ENCODE results near the gene AKR1C1. TPM values are rescaled to one million over a fixed set of nuclear protein-coding genes. Genes with fewer than 3 reads are reported as not detected.
"Not testable (repeated sequence)": the region's sequence is repeated elsewhere in the genome, so short reads cannot be mapped to it uniquely, and the experiment has no call there.

The AKR1C1 gene
- total and polyA plus RNA-seq, 9 of the 15 experiments (the other 6 are each of a cell fraction or from before 2014, with no cell fraction given): 43.5 to 180 (median 82.4) TPM

DNA sequence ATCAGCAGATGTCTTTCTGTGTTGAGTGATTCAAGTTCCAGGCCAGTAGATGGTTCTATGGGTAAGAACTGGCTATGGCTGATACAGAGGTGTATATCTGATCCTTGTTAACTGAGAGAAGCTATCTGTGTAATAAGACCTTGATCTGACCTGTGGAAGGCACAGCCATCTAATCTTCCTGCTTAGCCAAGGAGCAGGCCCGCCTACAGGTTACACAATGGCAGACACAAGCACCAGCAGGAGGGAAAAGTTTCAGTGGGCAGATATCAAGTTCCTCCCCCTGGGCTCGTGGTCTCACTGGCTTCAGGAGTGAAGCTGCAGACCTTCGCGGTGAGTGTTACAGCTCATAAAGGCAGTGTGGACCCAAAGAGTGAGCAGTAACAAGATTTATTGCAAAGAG is 68.4 kb downstream of the AKR1C1 start:
- H3K79me2 ChIP-seq (ENCODE audit: control insufficient read depth, insufficient read depth, low read length); H3K36me3 ChIP-seq (ENCODE audit: control insufficient read depth, insufficient read depth, low read length); ATAC-seq; BruUV-seq (replicated peaks); FAIRE-seq; H4K20me1 ChIP-seq (replicated peaks; ENCODE audit: control insufficient read depth, insufficient read depth, low read length); H3K27me3 ChIP-seq (ENCODE audit: control insufficient read depth in 2 of 2, insufficient read depth in 2 of 2, low read length in 2 of 2); DNase-seq (ENCODE audit: extremely low read depth in 1 of 4, low spot score in 3 of 4); CTCF ChIA-PET (ENCODE audit: low intra/inter-chr PET ratio); H2AFZ ChIP-seq (ENCODE audit: low read depth, low read length); H3K27ac ChIP-seq (ENCODE audit: extremely low read depth, low read depth, low read length); intact Hi-C loops (cut with micrococcal nuclease); H3K4me3 ChIP-seq; H3K9me1 ChIP-seq (ENCODE audit: control insufficient read depth, insufficient read depth, low read length); H3K9ac ChIP-seq (ENCODE audit: insufficient read depth in 1 of 2, low read depth in 2 of 2, low read length in 2 of 2); H3K4me1 ChIP-seq (replicated peaks in 1 of 2; ENCODE audit: control insufficient read depth in 2 of 2, insufficient read depth in 2 of 2, low read length in 2 of 2); H3K4me2 ChIP-seq (ENCODE audit: insufficient read depth, low read length); in situ Hi-C loops (cut with MboI): not testable (repeated sequence)
- H3K9me3 ChIP-seq (replicated peaks; ENCODE audit: control insufficient read depth, insufficient read depth, low read depth, low read length): peaks cover 26% of the 10 kb centered on the region
- WGBS (ENCODE audit: insufficient coverage, low coverage, missing lambda C conversion rate): 80% methylated on average over 2 of the region's 4 CpGs
- POLR2A ChIA-PET: interaction anchor here (1.5 kb wide), 1 partner anchor 16 kb away, joined by 3 read pairs; no protein-coding TSS in a partner anchor

DNA sequence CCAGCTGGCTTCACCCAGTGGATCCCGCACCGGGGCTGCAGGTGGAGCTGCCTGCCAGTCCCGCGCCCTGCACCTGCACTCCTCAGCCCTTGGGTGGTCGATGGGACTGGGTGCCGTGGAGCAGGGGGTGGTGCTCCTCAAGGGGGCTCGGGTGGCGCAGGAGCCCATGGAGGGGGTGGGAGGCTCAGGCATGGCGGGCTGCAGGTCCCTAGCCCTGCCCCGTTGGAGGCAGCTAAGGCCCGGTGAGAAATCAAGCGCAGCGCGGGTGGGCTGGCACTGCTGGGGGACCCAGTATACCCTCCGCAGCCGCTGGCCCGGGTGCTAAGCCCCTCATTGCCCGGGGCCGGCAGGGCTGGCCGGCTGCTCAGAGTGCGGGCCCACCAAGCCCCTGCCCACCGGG is 69.2 kb downstream of the AKR1C1 start:
- ATAC-seq; H4K20me1 ChIP-seq (replicated peaks; ENCODE audit: control insufficient read depth, insufficient read depth, low read length); POLR2A ChIA-PET; intact Hi-C loops (cut with micrococcal nuclease); H3K9me1 ChIP-seq (ENCODE audit: control insufficient read depth, insufficient read depth, low read length); H3K4me3 ChIP-seq; BruUV-seq (replicated peaks); H3K4me2 ChIP-seq (ENCODE audit: insufficient read depth, low read length); in situ Hi-C loops (cut with MboI); CTCF ChIA-PET (ENCODE audit: low intra/inter-chr PET ratio); H3K9ac ChIP-seq (ENCODE audit: insufficient read depth in 1 of 2, low read depth in 2 of 2, low read length in 2 of 2); H2AFZ ChIP-seq (ENCODE audit: low read depth, low read length); H3K27ac ChIP-seq (ENCODE audit: extremely low read depth, low read depth, low read length); H3K27me3 ChIP-seq (ENCODE audit: control insufficient read depth in 2 of 2, insufficient read depth in 2 of 2, low read length in 2 of 2); H3K4me1 ChIP-seq (replicated peaks in 1 of 2; ENCODE audit: control insufficient read depth in 2 of 2, insufficient read depth in 2 of 2, low read length in 2 of 2); H3K36me3 ChIP-seq (ENCODE audit: control insufficient read depth, insufficient read depth, low read length); DNase-seq (ENCODE audit: extremely low read depth in 1 of 4, low spot score in 3 of 4); H3K79me2 ChIP-seq (ENCODE audit: control insufficient read depth, insufficient read depth, low read length); FAIRE-seq: not testable (repeated sequence)
- 90% methylated on average over 4 of the region's 22 CpGs for WGBS (ENCODE audit: insufficient coverage, low coverage, missing lambda C conversion rate)
- H3K9me3 ChIP-seq (replicated peaks; ENCODE audit: control insufficient read depth, insufficient read depth, low read depth, low read length): peaks cover 26% of the 10 kb centered on the region

Small RNA genes within 50 kb of the gene (small RNA-seq; reads per million reads assigned to genes)
- not detected for gene RF00096

Other genes with a start within 250 kb of the AKR1C1 start
- gene AKR1E2, start 137.2 kb upstream of the AKR1C1 start, total RNA-seq (2014; rRNA removed): 7.6 and 11.1 TPM in 2 replicates
- 12.1 and 13.9 TPM in 2 replicates for gene AKR1E2, start 137.2 kb upstream of the AKR1C1 start, total RNA-seq (2014; rRNA removed; fragmentation: Illumina TruSeq; extraction: Trizol)
- 9.1 and 9.7 TPM in 2 replicates for gene AKR1E2, start 137.2 kb upstream of the AKR1C1 start, total RNA-seq (2015; rRNA removed; fragmentation: Illumina TruSeq; extraction: Trizol)
- gene AKR1E2, start 137.2 kb upstream of the AKR1C1 start, total RNA-seq (2021): 16.6 and 17.1 TPM in 2 replicates
- gene AKR1E2, start 137.2 kb upstream of the AKR1C1 start, polyA plus RNA-seq (2011; rRNA removed): 7.0 and 9.8 TPM in 2 replicates
- gene AKR1E2, start 137.2 kb upstream of the AKR1C1 start, polyA plus RNA-seq (2014; fragmentation: Illumina TruSeq; extraction: Trizol): 11.6 and 12.2 TPM in 2 replicates
- gene AKR1E2, start 137.2 kb upstream of the AKR1C1 start, polyA plus RNA-seq (2014; fragmentation: Nextera tagmentation; extraction: Ambion mirVana): 1 to 10 TPM; 4.2 to 4.7 TPM
- gene AKR1E2, start 137.2 kb upstream of the AKR1C1 start, polyA plus RNA-seq (2014; rRNA removed): 10.9 and 12.1 TPM in 2 replicates
- gene AKR1C2, start 40.4 kb downstream of the AKR1C1 start, total RNA-seq (2014; rRNA removed): 13.8 and 15.1 TPM in 2 replicates
- gene AKR1C2, start 40.4 kb downstream of the AKR1C1 start, total RNA-seq (2014; rRNA removed; fragmentation: Illumina TruSeq; extraction: Trizol): 28.2 and 30.5 TPM in 2 replicates
- 20.4 and 20.8 TPM in 2 replicates for gene AKR1C2, start 40.4 kb downstream of the AKR1C1 start, total RNA-seq (2015; rRNA removed; fragmentation: Illumina TruSeq; extraction: Trizol)
- 29.4 and 31.3 TPM in 2 replicates for gene AKR1C2, start 40.4 kb downstream of the AKR1C1 start, total RNA-seq (2021)
- 27.8 and 74.0 TPM in 2 replicates for gene AKR1C2, start 40.4 kb downstream of the AKR1C1 start, polyA plus RNA-seq (2011; rRNA removed)
- gene AKR1C2, start 40.4 kb downstream of the AKR1C1 start, polyA plus RNA-seq (2014; fragmentation: Illumina TruSeq; extraction: Trizol): 29.9 and 30.5 TPM in 2 replicates
- 10 to 100 TPM; 49.2 to 59.2 TPM for gene AKR1C2, start 40.4 kb downstream of the AKR1C1 start, polyA plus RNA-seq (2014; fragmentation: Nextera tagmentation; extraction: Ambion mirVana)
- 29.0 and 35.4 TPM in 2 replicates for gene AKR1C2, start 40.4 kb downstream of the AKR1C1 start, polyA plus RNA-seq (2014; rRNA removed)
- 5.4 and 6.2 TPM in 2 replicates for gene AKR1C3, start 131.0 kb downstream of the AKR1C1 start, total RNA-seq (2014; rRNA removed)
- gene AKR1C3, start 131.0 kb downstream of the AKR1C1 start, total RNA-seq (2014; rRNA removed; fragmentation: Illumina TruSeq; extraction: Trizol): 7.7 and 8.0 TPM in 2 replicates
- gene AKR1C3, start 131.0 kb downstream of the AKR1C1 start, total RNA-seq (2015; rRNA removed; fragmentation: Illumina TruSeq; extraction: Trizol): 3.6 and 4.6 TPM in 2 replicates
- 9.8 and 10.1 TPM in 2 replicates for gene AKR1C3, start 131.0 kb downstream of the AKR1C1 start, total RNA-seq (2021)
- gene AKR1C3, start 131.0 kb downstream of the AKR1C1 start, polyA plus RNA-seq (2011; rRNA removed): 0.57 and 10.3 TPM in 2 replicates
- gene AKR1C3, start 131.0 kb downstream of the AKR1C1 start, polyA plus RNA-seq (2014; fragmentation: Illumina TruSeq; extraction: Trizol): 8.5 and 10.5 TPM in 2 replicates
- 10 to 100 TPM; 18.8 to 20.4 TPM for gene AKR1C3, start 131.0 kb downstream of the AKR1C1 start, polyA plus RNA-seq (2014; fragmentation: Nextera tagmentation; extraction: Ambion mirVana)
- gene AKR1C3, start 131.0 kb downstream of the AKR1C1 start, polyA plus RNA-seq (2014; rRNA removed): 9.7 and 10.0 TPM in 2 replicates
- gene AKR1C8, start 221.7 kb downstream of the AKR1C1 start, total RNA-seq (2014; rRNA removed): 0.18 TPM in 1 of 2 replicates, not detected in the other
- 0.16 and 0.22 TPM in 2 replicates for gene AKR1C8, start 221.7 kb downstream of the AKR1C1 start, total RNA-seq (2014; rRNA removed; fragmentation: Illumina TruSeq; extraction: Trizol)
- gene AKR1C8, start 221.7 kb downstream of the AKR1C1 start, total RNA-seq (2015; rRNA removed; fragmentation: Illumina TruSeq; extraction: Trizol): 0.23 and 0.29 TPM in 2 replicates
- 0.24 TPM in 1 of 2 replicates, not detected in the other for gene AKR1C8, start 221.7 kb downstream of the AKR1C1 start, total RNA-seq (2021)
- gene AKR1C8, start 221.7 kb downstream of the AKR1C1 start, polyA plus RNA-seq (2011; rRNA removed): 0.07 TPM in 1 of 2 replicates, not detected in the other
- gene AKR1C8, start 221.7 kb downstream of the AKR1C1 start, polyA plus RNA-seq (2014; fragmentation: Illumina TruSeq; extraction: Trizol): 0.07 and 0.12 TPM in 2 replicates
- gene AKR1C8, start 221.7 kb downstream of the AKR1C1 start, polyA plus RNA-seq (2014; fragmentation: Nextera tagmentation; extraction: Ambion mirVana): under 1 TPM; 0.07 to 0.08 TPM
- 0.03 and 0.90 TPM in 2 replicates for gene AKR1C8, start 221.7 kb downstream of the AKR1C1 start, polyA plus RNA-seq (2014; rRNA removed)
- not detected in 2 replicates for gene AKR1C4, start 233.4 kb downstream of the AKR1C1 start, total RNA-seq (2014; rRNA removed)
- gene AKR1C4, start 233.4 kb downstream of the AKR1C1 start, total RNA-seq (2014; rRNA removed; fragmentation: Illumina TruSeq; extraction: Trizol): not detected in 2 replicates
- gene AKR1C4, start 233.4 kb downstream of the AKR1C1 start, total RNA-seq (2015; rRNA removed; fragmentation: Illumina TruSeq; extraction: Trizol): not detected in 2 replicates
- gene AKR1C4, start 233.4 kb downstream of the AKR1C1 start, total RNA-seq (2021): 0.13 TPM in 1 of 2 replicates, not detected in the other
- not detected in 2 replicates for gene AKR1C4, start 233.4 kb downstream of the AKR1C1 start, polyA plus RNA-seq (2011; rRNA removed)
- gene AKR1C4, start 233.4 kb downstream of the AKR1C1 start, polyA plus RNA-seq (2014; fragmentation: Illumina TruSeq; extraction: Trizol): not detected in 2 replicates
- gene AKR1C4, start 233.4 kb downstream of the AKR1C1 start, polyA plus RNA-seq (2014; fragmentation: Nextera tagmentation; extraction: Ambion mirVana): not detected
- gene AKR1C4, start 233.4 kb downstream of the AKR1C1 start, polyA plus RNA-seq (2014; rRNA removed): not detected in 2 replicates